Measurements from ENCODE around the gene DNAJC30. TPM values are rescaled to one million over a fixed set of nuclear protein-coding genes. Genes with fewer than 3 reads are reported as not detected.
"Not testable (repeated sequence)": the region's sequence is repeated elsewhere in the genome, so short reads cannot be mapped to it uniquely, and the experiment has no call there.

The DNAJC30 gene
- total and polyA plus RNA-seq, 4 donors = 2.1 to 8.7 (median 4.8) TPM

DNA sequence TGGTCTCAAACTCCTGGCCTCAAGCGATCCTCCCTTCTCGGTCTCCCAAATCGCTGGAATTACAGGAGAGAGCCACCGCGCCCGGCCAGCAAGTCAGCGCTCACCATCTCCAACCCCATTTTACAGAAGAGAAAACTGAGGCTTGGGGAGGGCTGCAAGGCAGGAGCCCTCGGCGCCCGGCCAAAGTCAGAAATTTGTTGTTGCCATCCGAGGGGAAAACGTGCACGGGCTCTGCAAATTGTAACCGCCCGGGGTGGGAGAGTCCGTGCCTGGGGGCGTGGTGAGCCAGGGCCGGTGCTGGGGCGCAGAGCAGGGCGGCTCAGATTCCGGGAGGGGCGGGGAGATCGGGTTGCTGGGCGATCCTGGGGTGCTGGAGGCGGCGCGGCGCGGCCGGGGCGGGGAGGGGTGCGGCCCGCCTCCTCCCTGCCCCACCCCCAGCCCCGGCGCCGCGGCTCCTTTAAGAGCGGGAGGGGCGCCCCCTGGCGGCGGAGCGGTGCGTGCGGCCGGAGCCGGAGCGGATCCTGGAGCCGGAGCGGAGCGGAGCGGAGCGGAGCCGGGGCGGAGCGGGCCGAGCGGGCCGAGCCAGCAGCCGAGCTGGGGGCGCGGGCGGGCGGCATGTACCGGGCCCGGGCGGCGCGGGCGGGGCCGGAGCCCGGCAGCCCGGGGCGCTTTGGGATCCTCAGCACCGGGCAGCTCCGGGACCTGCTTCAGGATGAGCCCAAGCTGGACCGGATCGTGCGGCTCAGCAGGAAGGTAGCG, 15.7 kb downstream of the DNAJC30 start, which contains the start of gene VPS37D:
Gene VPS37D (plus strand): TSS at position 488 of the 759 bp plus-strand sequence. CDS start 128 bp downstream, at position 616.
- peak within 1 kb of the TSS in 1 of 2 donors; percentile 7 for H3K9ac ChIP-seq (ENCODE audit: low read depth in 1 of 2, low read length in 2 of 2)
- H3K4me3 ChIP-seq (ENCODE audit: low read depth in 1 of 3, low read length in 3 of 3) = peak within 1 kb of the TSS in 2 of 3 donors; percentile 10 to 83
- H3K9me3 ChIP-seq (ENCODE audit: control insufficient read depth in 4 of 4, low read length in 3 of 4) = no peaks in the 10 kb centered on the region
- DNase-seq (ENCODE audit: low spot score) = peak; percentile 95
- H3K4me1 ChIP-seq (ENCODE audit: control insufficient read depth in 4 of 4, insufficient read depth in 4 of 4, low read length in 3 of 4) = peaks cover 8 to 31% (median 17%) of the 10 kb centered on the region in 4 donors
- TF ChIP-seq, protein P1, sequence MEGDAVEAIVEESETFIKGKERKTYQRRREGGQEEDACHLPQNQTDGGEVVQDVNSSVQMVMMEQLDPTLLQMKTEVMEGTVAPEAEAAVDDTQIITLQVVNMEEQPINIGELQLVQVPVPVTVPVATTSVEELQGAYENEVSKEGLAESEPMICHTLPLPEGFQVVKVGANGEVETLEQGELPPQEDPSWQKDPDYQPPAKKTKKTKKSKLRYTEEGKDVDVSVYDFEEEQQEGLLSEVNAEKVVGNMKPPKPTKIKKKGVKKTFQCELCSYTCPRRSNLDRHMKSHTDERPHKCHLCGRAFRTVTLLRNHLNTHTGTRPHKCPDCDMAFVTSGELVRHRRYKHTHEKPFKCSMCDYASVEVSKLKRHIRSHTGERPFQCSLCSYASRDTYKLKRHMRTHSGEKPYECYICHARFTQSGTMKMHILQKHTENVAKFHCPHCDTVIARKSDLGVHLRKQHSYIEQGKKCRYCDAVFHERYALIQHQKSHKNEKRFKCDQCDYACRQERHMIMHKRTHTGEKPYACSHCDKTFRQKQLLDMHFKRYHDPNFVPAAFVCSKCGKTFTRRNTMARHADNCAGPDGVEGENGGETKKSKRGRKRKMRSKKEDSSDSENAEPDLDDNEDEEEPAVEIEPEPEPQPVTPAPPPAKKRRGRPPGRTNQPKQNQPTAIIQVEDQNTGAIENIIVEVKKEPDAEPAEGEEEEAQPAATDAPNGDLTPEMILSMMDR (IDR thresholded peaks at IDR 0.05; ENCODE audit: low read depth, low read length, missing input control) = peak; percentile 95
- TF ChIP-seq, protein P2, sequence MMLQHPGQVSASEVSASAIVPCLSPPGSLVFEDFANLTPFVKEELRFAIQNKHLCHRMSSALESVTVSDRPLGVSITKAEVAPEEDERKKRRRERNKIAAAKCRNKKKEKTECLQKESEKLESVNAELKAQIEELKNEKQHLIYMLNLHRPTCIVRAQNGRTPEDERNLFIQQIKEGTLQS (IDR thresholded peaks at IDR 0.05) = no peak
- TF ChIP-seq NR2F2 (IDR thresholded peaks at IDR 0.05) = no peak
- TF ChIP-seq RAD21 (IDR thresholded peaks at IDR 0.05) = peak; percentile 56 to 66
- peak in 1 of 2 donors; percentile 43 for TF ChIP-seq HNF4A (conservative IDR thresholded peaks at IDR 0.05)
- TF ChIP-seq SP1 (IDR thresholded peaks at IDR 0.05) = peak; percentile 30
- WGBS = 5% methylated on average over 79 of the region's 79 CpGs
- H3K27me3 ChIP-seq (ENCODE audit: control insufficient read depth in 4 of 4, insufficient read depth in 4 of 4, low read length in 3 of 4) = no peaks in the 10 kb centered on the region
- H3K27ac ChIP-seq (ENCODE audit: low read depth in 1 of 2, low read length in 2 of 2) = no peak within 1 kb of the TSS
- H3K36me3 ChIP-seq (ENCODE audit: control insufficient read depth in 4 of 4, insufficient read depth in 3 of 4, low read depth in 1 of 4, low read length in 3 of 4) = no peaks in the 10 kb centered on the region

DNA sequence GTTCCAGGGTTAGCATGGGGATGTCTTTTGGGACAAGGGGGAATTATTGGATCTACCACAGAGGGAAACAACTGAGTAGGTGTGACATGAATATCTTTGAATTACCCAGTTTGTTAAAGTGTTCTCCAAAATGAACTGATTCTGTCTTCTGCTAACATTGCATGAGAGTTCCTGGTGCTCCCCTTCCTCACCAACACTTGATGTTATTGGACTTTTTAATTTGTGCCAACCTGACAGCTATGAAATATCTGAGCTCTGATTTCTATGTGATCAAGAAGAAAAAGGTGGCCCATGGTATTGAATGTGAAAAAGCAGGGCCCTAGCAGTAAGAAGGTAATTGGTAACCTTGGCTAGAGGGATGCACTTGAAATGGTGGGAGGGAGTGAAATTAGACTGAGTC, 20.2 kb downstream of the DNAJC30 start:
- Histone ChIP-seq H3K36me3 (ENCODE audit: control insufficient read depth in 4 of 4, insufficient read depth in 3 of 4, low read depth in 1 of 4, low read length in 3 of 4) (no peaks in the 10 kb centered on the region), H3K4me3 (ENCODE audit: low read depth in 1 of 3, low read length in 3 of 3) (no peak overlapping the region), H3K4me1 (ENCODE audit: control insufficient read depth in 4 of 4, insufficient read depth in 4 of 4, low read length in 3 of 4) (peaks cover 3 to 24% (median 12%) of the 10 kb centered on the region in 4 donors), H3K9ac (ENCODE audit: low read depth in 1 of 2, low read length in 2 of 2) (no peak overlapping the region), H3K9me3 (ENCODE audit: control insufficient read depth in 4 of 4, low read length in 3 of 4) (no peaks in the 10 kb centered on the region), H3K27ac (ENCODE audit: low read depth in 1 of 2, low read length in 2 of 2) (no peak overlapping the region), H3K27me3 (ENCODE audit: control insufficient read depth in 4 of 4, insufficient read depth in 4 of 4, low read length in 3 of 4) (no peaks in the 10 kb centered on the region)
- DNase-seq (ENCODE audit: low spot score) = no peak
- TF ChIP-seq YY1 (IDR thresholded peaks at IDR 0.05) (no peak), HNF4G (IDR thresholded peaks at IDR 0.05) (no peak), SP1 (IDR thresholded peaks at IDR 0.05) (no peak)
- TF ChIP-seq, protein P1 (IDR thresholded peaks at IDR 0.05; ENCODE audit: low read depth, low read length, missing input control) = no peak
- TF ChIP-seq, protein P3, sequence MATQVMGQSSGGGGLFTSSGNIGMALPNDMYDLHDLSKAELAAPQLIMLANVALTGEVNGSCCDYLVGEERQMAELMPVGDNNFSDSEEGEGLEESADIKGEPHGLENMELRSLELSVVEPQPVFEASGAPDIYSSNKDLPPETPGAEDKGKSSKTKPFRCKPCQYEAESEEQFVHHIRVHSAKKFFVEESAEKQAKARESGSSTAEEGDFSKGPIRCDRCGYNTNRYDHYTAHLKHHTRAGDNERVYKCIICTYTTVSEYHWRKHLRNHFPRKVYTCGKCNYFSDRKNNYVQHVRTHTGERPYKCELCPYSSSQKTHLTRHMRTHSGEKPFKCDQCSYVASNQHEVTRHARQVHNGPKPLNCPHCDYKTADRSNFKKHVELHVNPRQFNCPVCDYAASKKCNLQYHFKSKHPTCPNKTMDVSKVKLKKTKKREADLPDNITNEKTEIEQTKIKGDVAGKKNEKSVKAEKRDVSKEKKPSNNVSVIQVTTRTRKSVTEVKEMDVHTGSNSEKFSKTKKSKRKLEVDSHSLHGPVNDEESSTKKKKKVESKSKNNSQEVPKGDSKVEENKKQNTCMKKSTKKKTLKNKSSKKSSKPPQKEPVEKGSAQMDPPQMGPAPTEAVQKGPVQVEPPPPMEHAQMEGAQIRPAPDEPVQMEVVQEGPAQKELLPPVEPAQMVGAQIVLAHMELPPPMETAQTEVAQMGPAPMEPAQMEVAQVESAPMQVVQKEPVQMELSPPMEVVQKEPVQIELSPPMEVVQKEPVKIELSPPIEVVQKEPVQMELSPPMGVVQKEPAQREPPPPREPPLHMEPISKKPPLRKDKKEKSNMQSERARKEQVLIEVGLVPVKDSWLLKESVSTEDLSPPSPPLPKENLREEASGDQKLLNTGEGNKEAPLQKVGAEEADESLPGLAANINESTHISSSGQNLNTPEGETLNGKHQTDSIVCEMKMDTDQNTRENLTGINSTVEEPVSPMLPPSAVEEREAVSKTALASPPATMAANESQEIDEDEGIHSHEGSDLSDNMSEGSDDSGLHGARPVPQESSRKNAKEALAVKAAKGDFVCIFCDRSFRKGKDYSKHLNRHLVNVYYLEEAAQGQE (IDR thresholded peaks at IDR 0.05) = no peak

DNA sequence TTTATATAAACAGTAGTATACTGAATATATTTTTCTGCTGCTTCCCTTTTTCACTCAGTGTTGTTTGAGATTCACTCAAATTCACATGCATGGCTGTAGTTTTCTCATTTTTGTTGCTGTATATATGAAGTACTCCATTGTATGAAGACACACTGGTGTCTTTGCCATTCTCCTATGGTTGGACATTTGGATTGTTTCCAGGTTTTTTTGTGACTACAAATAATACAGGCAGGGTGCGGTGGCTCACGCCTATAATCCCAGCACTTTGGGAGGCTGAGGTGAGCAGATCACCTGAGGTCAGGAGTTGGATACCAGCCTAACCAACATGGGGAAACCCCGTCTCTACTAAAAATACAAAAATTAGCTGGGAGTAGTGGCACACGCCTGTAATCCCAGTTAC, 22.7 kb downstream of the DNAJC30 start:
- not testable (repeated sequence) for DNase-seq (ENCODE audit: low spot score); H3K36me3 ChIP-seq (ENCODE audit: control insufficient read depth in 4 of 4, insufficient read depth in 3 of 4, low read depth in 1 of 4, low read length in 3 of 4); H3K27me3 ChIP-seq (ENCODE audit: control insufficient read depth in 4 of 4, insufficient read depth in 4 of 4, low read length in 3 of 4); H3K4me1 ChIP-seq (ENCODE audit: control insufficient read depth in 4 of 4, insufficient read depth in 4 of 4, low read length in 3 of 4); H3K9me3 ChIP-seq (ENCODE audit: control insufficient read depth in 4 of 4, low read length in 3 of 4); H3K9ac ChIP-seq (ENCODE audit: low read depth in 1 of 2, low read length in 2 of 2); H3K4me3 ChIP-seq (ENCODE audit: low read depth in 1 of 3, low read length in 3 of 3); H3K27ac ChIP-seq (ENCODE audit: low read depth in 1 of 2, low read length in 2 of 2)
- 40% methylated on average over 4 of the region's 4 CpGs for WGBS

All from liver (tissue), 9 donors.